ENCODE data around the gene ACSM3. TPM values are rescaled to one million over a fixed set of nuclear protein-coding genes. Genes with fewer than 3 reads are reported as not detected.

ACSM3 gene
- total and polyA plus RNA-seq, 2 experiments from 2014 or later: 1.8 to 4.5 TPM

GRCh38 chr16:20807862-20808261 lies 44.0 kb downstream of the ACSM3 start:
- TF ChIP-seq CTCF (IDR thresholded peaks at IDR 0.05; ENCODE audit: low read depth, low read length): no peak
- DNase-seq (ENCODE audit: low read depth in 1 of 2, low spot score in 1 of 2): no peak
- Histone ChIP-seq H3K9me3 (ENCODE audit: low read depth) (no peaks in the 10 kb centered on the region), H3K27me3 (no peaks in the 10 kb centered on the region), H3K27ac (no peak overlapping the region), H3K4me3 (no peak overlapping the region), H3K4me1 (ENCODE audit: low read depth) (no peaks in the 10 kb centered on the region), H3K36me3 (no peaks in the 10 kb centered on the region)

DNA sequence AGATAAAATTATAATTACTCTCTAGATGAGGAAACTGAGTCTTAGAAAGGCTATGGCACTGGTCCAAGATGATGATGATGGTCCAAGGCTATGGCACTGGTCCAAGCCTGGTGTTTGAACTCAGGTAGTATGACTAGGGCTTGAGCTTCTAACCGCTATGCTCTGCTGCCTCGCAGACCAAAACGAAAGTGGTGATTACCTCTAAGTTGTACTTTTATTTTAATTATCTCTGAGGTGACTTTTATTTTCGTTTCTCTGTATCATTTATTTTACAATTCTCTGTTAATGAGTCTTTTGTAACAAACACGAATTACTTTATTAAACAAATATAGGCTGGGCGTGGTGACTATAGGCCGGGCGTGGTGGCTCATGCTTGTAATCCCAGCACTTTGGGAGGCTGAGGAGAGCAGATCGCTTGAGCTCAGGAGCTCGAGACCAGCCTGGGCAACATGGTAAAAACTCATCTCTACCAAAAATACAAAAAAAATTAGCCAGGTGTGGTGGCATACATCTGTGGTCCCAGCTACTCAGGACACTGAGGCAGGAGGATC lies 48.1 kb downstream of the ACSM3 start:
- Histone ChIP-seq H3K4me3 (no peak overlapping the region), H3K27ac (no peak overlapping the region), H3K36me3 (peaks cover 2% of the 10 kb centered on the region), H3K4me1 (ENCODE audit: low read depth) (no peaks in the 10 kb centered on the region), H3K27me3 (no peaks in the 10 kb centered on the region), H3K9me3 (ENCODE audit: low read depth) (no peaks in the 10 kb centered on the region)
- no peak for DNase-seq (ENCODE audit: low read depth in 1 of 2, low spot score in 1 of 2)
- no peak for TF ChIP-seq CTCF (IDR thresholded peaks at IDR 0.05; ENCODE audit: low read depth, low read length)

- no peak for TF ChIP-seq CTCF (IDR thresholded peaks at IDR 0.05; ENCODE audit: low read depth, low read length)
- H3K27ac ChIP-seq: no peak overlapping the region
- H3K4me1 ChIP-seq (ENCODE audit: low read depth): no peaks in the 10 kb centered on the region
- DNase-seq (ENCODE audit: low read depth in 1 of 2, low spot score in 1 of 2): no peak
- H3K9me3 ChIP-seq (ENCODE audit: low read depth): no peaks in the 10 kb centered on the region
- H3K4me3 ChIP-seq: no peak overlapping the region
- H3K27me3 ChIP-seq: no peaks in the 10 kb centered on the region
- H3K36me3 ChIP-seq: peaks cover 4% of the 10 kb centered on the region
Observed at GRCh38 chr16:20812510-20812909, 48.7 kb downstream of the ACSM3 start.

- H3K36me3 ChIP-seq: peaks cover 4% of the 10 kb centered on the region
- no peak overlapping the region for H3K27ac ChIP-seq
- no peak for DNase-seq (ENCODE audit: low read depth in 1 of 2, low spot score in 1 of 2)
- no peaks in the 10 kb centered on the region for H3K9me3 ChIP-seq (ENCODE audit: low read depth)
- TF ChIP-seq CTCF (IDR thresholded peaks at IDR 0.05; ENCODE audit: low read depth, low read length): no peak
- H3K4me3 ChIP-seq: no peak overlapping the region
- no peaks in the 10 kb centered on the region for H3K4me1 ChIP-seq (ENCODE audit: low read depth)
- H3K27me3 ChIP-seq: no peaks in the 10 kb centered on the region
Observed at GRCh38 chr16:20814784-20815183, 51.0 kb downstream of the ACSM3 start.

DNA sequence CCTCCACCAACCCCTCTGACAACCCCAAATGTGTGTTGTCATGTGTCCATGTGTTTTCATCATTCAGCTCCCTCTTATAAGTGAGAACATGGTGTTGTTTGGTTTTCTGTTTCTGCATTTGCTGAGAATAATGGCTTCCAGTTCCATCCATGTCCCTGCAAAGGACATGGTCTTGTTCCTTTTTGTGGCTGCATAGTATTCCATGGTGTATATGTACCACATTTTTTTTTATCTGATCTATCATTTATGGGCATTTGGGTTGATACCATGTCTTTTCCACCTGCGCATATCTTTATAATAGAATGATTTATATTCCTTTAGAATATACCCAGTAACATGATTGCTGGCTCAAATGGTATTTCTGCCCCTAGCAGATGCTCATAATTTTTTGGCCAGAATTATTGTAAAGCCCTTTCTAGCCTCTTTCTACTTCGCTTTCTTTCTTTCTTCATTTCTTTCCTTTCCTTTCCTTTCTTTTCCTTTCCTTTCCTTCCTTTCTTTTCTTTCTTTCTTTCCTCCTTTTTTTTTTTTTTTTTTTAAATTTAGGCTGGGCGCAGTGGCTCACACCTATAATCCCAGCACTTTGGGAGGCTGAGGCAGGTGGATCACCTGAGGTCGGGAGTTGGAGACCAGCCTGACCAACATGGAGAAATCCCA lies 55.2 kb downstream of the ACSM3 start:
- no peak for DNase-seq (ENCODE audit: low read depth in 1 of 2, low spot score in 1 of 2)
- no peak overlapping the region for H3K4me3 ChIP-seq
- H3K27me3 ChIP-seq: no peaks in the 10 kb centered on the region
- H3K9me3 ChIP-seq (ENCODE audit: low read depth): no peaks in the 10 kb centered on the region
- peaks cover 7% of the 10 kb centered on the region for H3K36me3 ChIP-seq
- no peak for TF ChIP-seq CTCF (IDR thresholded peaks at IDR 0.05; ENCODE audit: low read depth, low read length)
- no peak overlapping the region for H3K27ac ChIP-seq
- H3K4me1 ChIP-seq (ENCODE audit: low read depth): peaks cover 3% of the 10 kb centered on the region

Measured in cardiac muscle cell (in vitro differentiated cells and primary cell).